GM19372 (cell line): ENCODE data around the gene GAGE12G.
"Not testable (repeated sequence)": the region's sequence is repeated elsewhere in the genome, so short reads cannot be mapped to it uniquely, and the experiment has no call there.

Source experiments
- ATAC-seq: cut with Tn5 transposase; IDR thresholded peaks from one replicate; pipeline ENCODE4 v1.9.1; 2021; ENCODE audit warnings: mild to moderate bottlenecking, low read depth, moderate library complexity; ENCODE audit not compliant: unreplicated experiment

Gene GAGE12G

GRCh38 chrX:49570100-49570499, at the start of gene GAGE12G:
GAGE12G (plus strand) TSS chrX:49570400; CDS start chrX:49571555, 1,155 bp downstream.
- not testable (repeated sequence) for ATAC-seq

- ATAC-seq: not testable (repeated sequence)
These were observed 38.3 kb upstream of the GAGE12G start, which contains the start of gene GAGE12C for GRCh38 chrX:49531877-49532276. GAGE12C (plus strand) TSS chrX:49532177; CDS start chrX:49533332, 1,155 bp downstream.

- ATAC-seq: not testable (repeated sequence)
These were observed 28.8 kb upstream of the GAGE12G start, which contains the start of gene GAGE12D for GRCh38 chrX:49541433-49541832. GAGE12D (plus strand) TSS chrX:49541733; CDS start chrX:49542888, 1,155 bp downstream.

GRCh38 chrX:49550989-49551388, 19.2 kb upstream of the GAGE12G start, which contains the start of gene GAGE12E:
GAGE12E (plus strand) TSS chrX:49551289; CDS start chrX:49552444, 1,155 bp downstream.
- ATAC-seq: not testable (repeated sequence)

GRCh38 chrX:49560542-49560941, 9.7 kb upstream of the GAGE12G start, which contains the start of gene GAGE12F:
GAGE12F (plus strand) TSS chrX:49560842; CDS start chrX:49561997, 1,155 bp downstream.
- not testable (repeated sequence) for ATAC-seq

GRCh38 chrX:49568728-49569127, 1.5 kb upstream of the GAGE12G start:
- not testable (repeated sequence) for ATAC-seq

- ATAC-seq: not testable (repeated sequence)
These were observed 1.0 kb upstream of the GAGE12G start for GRCh38 chrX:49569152-49569551.

GRCh38 chrX:49579649-49580048, 9.4 kb downstream of the GAGE12G start, which contains the start of gene GAGE12H:
GAGE12H (plus strand) TSS chrX:49579949; CDS start chrX:49581104, 1,155 bp downstream.
- ATAC-seq: not testable (repeated sequence)

GRCh38 chrX:49589196-49589595, 19.0 kb downstream of the GAGE12G start, which contains the start of gene GAGE2A:
GAGE2A (plus strand) TSS chrX:49589496; CDS start chrX:49590651, 1,155 bp downstream.
- not testable (repeated sequence) for ATAC-seq

- ATAC-seq: not testable (repeated sequence)
These were observed 19.7 kb downstream of the GAGE12G start for GRCh38 chrX:49589769-49590478.

GRCh38 chrX:49590488-49590887, 20.3 kb downstream of the GAGE12G start:
- ATAC-seq: not testable (repeated sequence)

- not testable (repeated sequence) for ATAC-seq
These were observed 28.5 kb downstream of the GAGE12G start, which contains the start of gene GAGE1 for GRCh38 chrX:49598720-49599119. GAGE1 (plus strand) TSS chrX:49599020; CDS start chrX:49600175, 1,155 bp downstream.

GRCh38 chrX:49610718-49611310, 40.6 kb downstream of the GAGE12G start:
- ATAC-seq: no peak

- ATAC-seq: no peak
These were observed 48.4 kb downstream of the GAGE12G start for GRCh38 chrX:49618574-49618973.
